Ascending aorta (tissue), 2 donors: ENCODE data around the gene FBXO15. TPM values are rescaled to one million over a fixed set of nuclear protein-coding genes. Genes with fewer than 3 reads are reported as not detected.

Experiments
- DNase-seq, 2 donors: peaks; one replicate each; pipeline ENCODE4 v3.0.0-alpha.2; 2019; ENCODE audit warnings: low spot score in 2 of 2
- H3K27ac ChIP-seq, 2 donors: fragments of 200-600 bp; sonication (generic); one replicate each; pipeline ENCODE4 v1.5.1; 2016 to 2017; ENCODE audit warnings: mild to moderate bottlenecking in 1 of 2
- H3K27me3 ChIP-seq: fragments of 200-600 bp; sonication (generic); one replicate; pipeline ENCODE4 v1.5.1; 2017
- H3K36me3 ChIP-seq, 2 donors: fragments of 200-600 bp; sonication (generic); one replicate each; pipeline ENCODE4 v1.5.1; 2016
- H3K4me1 ChIP-seq, 2 donors: fragments of 200-600 bp; sonication (generic); one replicate each; pipeline ENCODE4 v1.5.1; 2016 to 2017; ENCODE audit warnings: mild to moderate bottlenecking in 1 of 2
- H3K4me3 ChIP-seq, 2 donors: fragments of 200-600 bp; sonication (generic); one replicate each; pipeline ENCODE4 v1.5.1; 2016 to 2017; ENCODE audit warnings: mild to moderate bottlenecking in 1 of 2
- H3K9me3 ChIP-seq, 2 donors: fragments of 200-600 bp; sonication (generic); one replicate each; pipeline ENCODE4 v1.5.1; 2016
- intact Hi-C: fragments of 100-400 bp; cut with DNase I; formaldehyde crosslinking; loops from one replicate; pipeline ENCODE4 v1.15.1; 2023
- total RNA-seq: library from RNA; depleted of rRNA; stranded (reverse); fragments of >200 nt; gene quantifications from one replicate; pipeline ENCODE4 v1.1.0, GENCODE V29; 2016
- TF ChIP-seq, protein P1 (sequence below), 3 experiments: fragments of 200-600 bp in 2 of 3; fragments of 450-650 bp in 1 of 3; sonication (generic) in 2 of 3; IDR thresholded peaks; one replicate each; pipeline ENCODE4 v1.5.1; 2016 to 2019; ENCODE audit warnings: antibody characterized with exemption in 3 of 3, mild to moderate bottlenecking in 1 of 3, moderate library complexity in 1 of 3

FBXO15 gene
- total RNA-seq, 1 donor from 2014 or later: not detected

DNA sequence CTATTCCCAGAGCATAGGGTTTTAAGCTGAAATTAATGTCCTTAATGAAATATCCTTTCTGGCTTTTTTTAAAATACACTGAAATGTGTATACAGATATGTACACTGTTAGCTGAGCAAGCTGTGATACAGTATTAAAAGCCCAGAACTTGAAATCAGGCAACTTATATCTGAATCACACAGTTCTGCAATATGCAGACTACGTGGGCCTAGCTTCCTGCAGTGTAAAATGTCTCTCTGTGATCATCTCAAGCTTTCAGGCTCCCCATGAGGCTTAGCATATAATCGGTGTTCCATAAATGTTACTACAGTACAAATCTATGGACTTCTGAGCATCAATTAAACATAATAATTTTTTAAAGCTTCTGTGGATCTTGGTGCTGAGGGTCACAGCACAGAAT, 8.2 kb downstream of the FBXO15 start:
- TF ChIP-seq, protein P1, sequence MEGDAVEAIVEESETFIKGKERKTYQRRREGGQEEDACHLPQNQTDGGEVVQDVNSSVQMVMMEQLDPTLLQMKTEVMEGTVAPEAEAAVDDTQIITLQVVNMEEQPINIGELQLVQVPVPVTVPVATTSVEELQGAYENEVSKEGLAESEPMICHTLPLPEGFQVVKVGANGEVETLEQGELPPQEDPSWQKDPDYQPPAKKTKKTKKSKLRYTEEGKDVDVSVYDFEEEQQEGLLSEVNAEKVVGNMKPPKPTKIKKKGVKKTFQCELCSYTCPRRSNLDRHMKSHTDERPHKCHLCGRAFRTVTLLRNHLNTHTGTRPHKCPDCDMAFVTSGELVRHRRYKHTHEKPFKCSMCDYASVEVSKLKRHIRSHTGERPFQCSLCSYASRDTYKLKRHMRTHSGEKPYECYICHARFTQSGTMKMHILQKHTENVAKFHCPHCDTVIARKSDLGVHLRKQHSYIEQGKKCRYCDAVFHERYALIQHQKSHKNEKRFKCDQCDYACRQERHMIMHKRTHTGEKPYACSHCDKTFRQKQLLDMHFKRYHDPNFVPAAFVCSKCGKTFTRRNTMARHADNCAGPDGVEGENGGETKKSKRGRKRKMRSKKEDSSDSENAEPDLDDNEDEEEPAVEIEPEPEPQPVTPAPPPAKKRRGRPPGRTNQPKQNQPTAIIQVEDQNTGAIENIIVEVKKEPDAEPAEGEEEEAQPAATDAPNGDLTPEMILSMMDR (IDR thresholded peaks at IDR 0.05): no peak
- Histone ChIP-seq H3K9me3 (no peaks in the 10 kb centered on the region), H3K27me3 (no peaks in the 10 kb centered on the region), H3K4me3 (no peak overlapping the region), H3K4me1 (no peaks in the 10 kb centered on the region), H3K27ac (no peak overlapping the region), H3K36me3 (no peaks in the 10 kb centered on the region)
- intact Hi-C loops: no loop called here
- no peak for DNase-seq

DNA sequence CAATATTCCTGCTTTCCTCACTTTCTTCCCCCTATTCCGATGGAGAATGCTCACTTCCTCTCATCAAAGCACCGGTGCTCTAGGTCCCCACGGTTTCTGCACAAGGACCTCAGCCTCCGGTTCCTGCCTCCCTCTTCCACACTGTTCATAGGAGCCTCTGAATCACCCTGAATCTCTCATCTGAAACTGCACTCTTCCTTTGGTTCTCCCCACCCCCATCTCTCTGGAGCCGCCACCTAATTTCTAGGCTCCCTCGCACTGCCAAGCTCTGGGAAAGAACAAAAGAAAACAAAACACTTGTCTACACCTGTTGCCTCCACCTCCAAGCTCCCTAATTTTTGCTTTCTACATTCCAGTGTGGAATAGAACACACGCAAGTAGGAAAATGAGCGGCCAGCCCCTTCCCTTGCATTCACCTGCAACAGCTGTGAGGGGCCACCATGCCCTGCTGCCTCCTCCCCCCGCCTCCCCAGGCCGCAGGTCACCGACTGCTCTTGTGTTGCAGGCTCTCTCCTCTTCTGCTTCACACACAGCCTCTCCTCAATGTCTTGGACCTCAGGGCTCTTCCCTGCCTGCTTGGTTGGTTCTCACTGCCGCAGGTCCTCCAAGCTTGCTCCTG, 9.6 kb downstream of the FBXO15 start:
- no peaks in the 10 kb centered on the region for H3K27me3 ChIP-seq
- no peaks in the 10 kb centered on the region for H3K36me3 ChIP-seq
- TF ChIP-seq, protein P1 (IDR thresholded peaks at IDR 0.05): no peak
- no peak for DNase-seq
- H3K9me3 ChIP-seq: no peaks in the 10 kb centered on the region
- no peaks in the 10 kb centered on the region for H3K4me1 ChIP-seq
- no peak overlapping the region for H3K27ac ChIP-seq
- intact Hi-C loops: no loop called here
- H3K4me3 ChIP-seq: no peak overlapping the region

DNA sequence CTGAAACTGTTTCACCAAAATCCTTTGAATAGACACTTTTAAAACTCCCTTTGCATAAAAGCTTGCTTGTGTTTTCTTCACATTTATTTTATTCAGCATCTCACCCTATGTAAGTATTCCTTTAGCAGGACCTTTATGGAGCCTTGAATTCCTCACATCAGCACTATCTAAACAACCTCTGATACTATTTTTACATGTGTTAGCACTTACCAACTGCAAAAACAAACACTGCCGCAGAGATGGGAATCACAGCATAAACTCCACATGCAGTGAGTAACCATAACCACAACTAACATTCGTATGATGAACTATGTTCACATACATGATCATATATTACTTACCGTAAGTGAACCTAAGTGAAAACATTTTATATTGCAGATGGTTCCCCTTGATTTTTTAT, 15.4 kb downstream of the FBXO15 start:
- Histone ChIP-seq H3K4me1 (no peaks in the 10 kb centered on the region), H3K27ac (no peak overlapping the region), H3K36me3 (no peaks in the 10 kb centered on the region), H3K27me3 (no peaks in the 10 kb centered on the region), H3K4me3 (no peak overlapping the region), H3K9me3 (no peaks in the 10 kb centered on the region)
- intact Hi-C loops: no loop called here
- DNase-seq: no peak
- TF ChIP-seq, protein P1 (IDR thresholded peaks at IDR 0.05): no peak

DNA sequence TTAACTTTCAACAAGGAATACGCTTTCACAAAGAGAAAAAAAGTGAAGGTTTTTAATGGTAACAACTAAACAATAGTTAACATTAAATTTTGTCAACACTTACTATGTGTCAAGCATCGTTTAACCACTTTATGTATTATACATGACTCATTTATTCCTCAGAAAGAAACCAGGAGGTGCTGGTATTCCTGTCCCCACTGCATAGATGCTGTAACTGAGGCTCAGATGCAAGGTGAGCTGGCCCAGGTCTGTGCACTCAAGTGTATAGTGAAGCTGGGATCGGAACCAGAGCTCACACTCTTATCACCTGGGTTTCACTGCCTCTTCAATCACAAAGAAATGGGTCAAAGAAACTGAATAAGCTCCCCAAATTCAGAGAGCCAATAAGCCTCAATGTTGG, 16.5 kb downstream of the FBXO15 start:
- intact Hi-C loops: no loop called here
- H3K9me3 ChIP-seq: no peaks in the 10 kb centered on the region
- H3K27ac ChIP-seq: no peak overlapping the region
- no peak overlapping the region for H3K4me3 ChIP-seq
- no peak for DNase-seq
- H3K4me1 ChIP-seq: no peaks in the 10 kb centered on the region
- TF ChIP-seq, protein P1 (IDR thresholded peaks at IDR 0.05): no peak
- H3K27me3 ChIP-seq: no peaks in the 10 kb centered on the region
- no peaks in the 10 kb centered on the region for H3K36me3 ChIP-seq

DNA sequence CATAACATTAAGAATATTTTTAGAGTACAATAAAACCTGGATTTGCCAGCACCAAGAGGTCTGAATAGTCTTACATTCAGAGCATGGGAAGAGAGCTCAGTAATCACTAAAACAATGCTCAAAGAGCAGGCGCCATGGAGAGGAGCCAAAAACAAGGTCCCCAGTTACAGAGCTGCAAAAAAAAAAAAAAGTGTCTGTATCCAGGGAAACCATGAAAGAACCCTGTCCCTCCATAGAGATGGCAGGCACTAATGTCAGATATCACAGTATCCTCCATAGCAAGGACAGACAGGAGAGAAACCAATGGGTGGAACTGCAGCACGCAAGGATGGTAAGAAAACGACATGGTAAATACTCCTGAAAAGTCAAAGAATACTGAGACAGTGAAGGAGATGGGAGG, 19.5 kb downstream of the FBXO15 start:
- H3K4me3 ChIP-seq: no peak overlapping the region
- intact Hi-C loops: no loop called here
- no peaks in the 10 kb centered on the region for H3K4me1 ChIP-seq

More for the DNA sequence above, 19.5 kb downstream of the FBXO15 start:
- H3K36me3 ChIP-seq: no peaks in the 10 kb centered on the region
- no peaks in the 10 kb centered on the region for H3K9me3 ChIP-seq
- H3K27ac ChIP-seq: no peak overlapping the region
- H3K27me3 ChIP-seq: no peaks in the 10 kb centered on the region
- TF ChIP-seq, protein P1 (IDR thresholded peaks at IDR 0.05): no peak
- no peak for DNase-seq
